ENCODE data around the gene TNIK. TPM values are rescaled to one million over a fixed set of nuclear protein-coding genes. Genes with fewer than 3 reads are reported as not detected.

The TNIK gene
- total RNA-seq, 1 donor from 2014 or later, result 76.7 TPM

DNA sequence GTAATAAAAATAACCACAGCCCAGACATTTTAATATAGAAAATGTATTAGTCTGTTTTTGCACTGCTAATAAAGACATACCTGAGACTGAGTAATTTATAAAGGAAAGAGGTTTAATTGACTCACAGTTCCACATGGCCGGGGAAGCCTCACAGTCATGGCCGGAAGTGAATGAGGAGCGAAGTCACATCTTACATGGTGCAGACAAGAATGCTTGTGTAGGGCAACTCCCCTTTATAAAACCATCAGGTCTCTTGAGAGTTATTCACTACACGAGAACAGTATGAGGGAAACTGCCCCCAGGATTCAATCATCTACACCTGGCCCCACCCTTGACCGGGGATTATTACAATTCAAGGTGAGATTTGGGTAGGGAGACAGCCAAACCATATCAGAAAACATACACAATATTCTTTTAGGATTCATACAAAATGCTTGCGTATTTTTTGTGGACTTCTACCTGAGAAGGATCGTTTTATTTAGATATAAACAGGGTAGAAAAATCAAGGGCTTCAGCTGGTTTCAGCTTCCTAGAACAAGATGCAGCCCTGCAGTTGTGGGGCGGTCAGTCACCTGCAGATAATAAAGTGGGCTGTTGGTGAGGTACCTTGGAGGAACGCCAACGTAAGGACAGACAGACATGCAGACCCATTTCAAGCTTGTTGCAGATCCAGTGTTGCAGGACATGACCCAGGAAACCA is 101.9 kb downstream of the TNIK start:
- DNase-seq, result no peak

DNA sequence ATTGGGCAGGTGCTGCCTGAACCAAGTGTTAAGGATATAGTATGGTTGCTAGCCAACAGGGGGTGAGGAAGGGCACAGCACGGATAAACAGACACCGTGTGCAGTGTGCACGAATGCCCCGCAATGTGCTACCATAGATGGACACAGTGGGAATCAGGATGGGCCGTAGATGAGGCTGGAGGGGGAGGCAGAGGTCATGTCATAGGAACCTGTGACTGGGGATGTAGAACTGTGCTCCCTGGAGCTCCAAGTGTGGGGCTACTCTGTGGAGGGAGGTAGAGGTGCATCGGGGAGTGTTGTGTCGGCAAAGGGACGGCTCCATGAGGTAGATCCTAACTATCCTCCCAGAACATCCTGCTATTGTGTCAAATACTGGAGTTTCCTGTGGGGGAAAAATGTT is 102.5 kb downstream of the TNIK start:
- DNase-seq, result no peak

- DNase-seq, result no peak
Observed at GRCh38 chr3:171356251-171356650, 104.0 kb downstream of the TNIK start.

DNA sequence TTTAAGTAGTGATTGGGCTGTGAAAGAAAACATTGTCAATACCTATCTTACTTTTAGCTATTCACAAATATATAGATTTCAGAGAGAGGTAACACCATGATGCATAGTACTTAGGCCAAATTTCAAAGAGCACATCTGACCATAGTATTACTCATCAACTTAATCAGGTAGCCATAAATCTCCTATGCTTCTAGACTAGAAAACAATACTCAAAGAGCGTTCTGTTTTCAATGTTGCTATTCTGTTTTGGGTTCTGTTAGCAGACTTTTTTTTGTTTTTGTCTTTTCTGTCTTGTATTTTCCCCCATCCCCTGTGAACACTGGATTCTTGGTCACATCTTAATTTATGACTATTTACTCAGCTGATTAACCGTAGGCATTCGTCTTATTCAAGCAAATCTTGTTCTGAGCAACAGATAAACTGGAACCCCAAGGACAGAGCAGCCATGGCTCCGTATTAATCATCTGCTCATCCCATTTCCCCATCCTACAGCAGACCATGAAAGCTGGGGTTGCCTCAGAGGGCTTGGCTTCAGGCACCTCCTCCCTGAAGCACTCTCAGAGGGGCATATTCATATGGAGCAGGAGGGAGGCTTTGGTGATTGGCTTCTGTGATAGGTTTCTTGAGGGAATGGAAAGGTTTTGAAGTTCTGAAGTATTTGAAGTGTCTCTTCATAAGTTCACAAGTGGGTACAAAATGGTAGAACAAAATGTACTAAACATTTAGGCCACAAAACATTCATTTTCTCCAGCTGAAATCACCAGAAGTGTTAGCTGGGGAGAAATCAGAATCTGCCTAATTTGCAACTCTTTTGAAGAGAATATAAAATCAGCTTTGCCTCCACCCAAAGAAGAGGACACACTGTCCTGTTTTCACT is 105.3 kb downstream of the TNIK start:
- DNase-seq, result no peak

DNA sequence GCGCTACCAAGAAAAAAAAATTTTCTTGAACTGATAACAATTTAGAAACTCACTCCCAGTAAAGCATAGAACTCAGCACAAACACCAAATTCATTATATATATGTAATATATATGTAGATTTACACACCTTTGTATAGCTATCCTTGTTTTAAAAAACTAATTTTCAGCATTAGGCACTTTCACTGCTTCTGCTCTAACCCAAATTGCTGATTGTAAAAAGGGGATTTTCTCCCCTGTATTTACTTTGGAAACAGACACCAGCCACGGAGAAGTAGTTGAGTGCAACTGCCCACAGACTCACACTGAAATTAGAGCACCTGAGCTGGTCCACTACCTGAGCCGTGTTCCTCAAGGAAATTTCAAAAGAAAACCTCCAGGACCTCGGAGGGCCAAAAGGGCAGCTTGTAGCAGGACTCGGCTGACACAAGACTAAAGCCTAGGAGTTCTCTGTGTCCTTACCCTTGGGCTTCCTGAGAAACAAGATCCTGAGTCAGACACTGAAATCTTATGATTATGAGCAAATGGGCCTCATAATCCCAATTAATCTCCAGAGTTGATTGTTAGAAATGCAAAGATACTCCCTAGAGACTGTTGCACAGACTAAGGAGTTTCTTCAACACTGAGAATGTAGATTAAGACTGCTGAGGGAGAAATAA is 106.0 kb downstream of the TNIK start:
- no peak for DNase-seq

- no peak for DNase-seq
Observed at GRCh38 chr3:171353423-171353822, 106.8 kb downstream of the TNIK start.

- DNase-seq, result no peak
Observed at GRCh38 chr3:171352387-171352935, 107.7 kb downstream of the TNIK start.

DNA sequence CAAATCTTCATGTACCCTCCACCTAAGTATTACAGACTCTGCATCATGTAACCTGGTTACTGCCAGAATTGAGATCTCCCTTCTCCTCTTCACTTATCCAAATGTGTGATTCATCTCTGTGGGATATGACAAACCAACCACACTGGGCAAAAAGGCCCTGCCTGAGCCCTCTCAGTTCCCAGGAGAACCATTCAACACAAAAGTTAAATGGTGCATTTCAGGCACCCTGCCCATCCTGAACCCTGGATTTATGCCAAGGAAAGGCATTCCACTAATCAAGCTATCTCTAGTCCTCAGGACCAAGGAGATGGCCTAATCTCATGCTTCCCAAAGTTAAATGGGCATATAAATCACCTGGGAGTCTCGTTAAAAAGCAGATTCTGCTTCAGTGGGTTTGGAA is 108.5 kb downstream of the TNIK start:
- DNase-seq, result no peak

- DNase-seq, result no peak
Observed at GRCh38 chr3:171350364-171350763, 109.8 kb downstream of the TNIK start.

DNA sequence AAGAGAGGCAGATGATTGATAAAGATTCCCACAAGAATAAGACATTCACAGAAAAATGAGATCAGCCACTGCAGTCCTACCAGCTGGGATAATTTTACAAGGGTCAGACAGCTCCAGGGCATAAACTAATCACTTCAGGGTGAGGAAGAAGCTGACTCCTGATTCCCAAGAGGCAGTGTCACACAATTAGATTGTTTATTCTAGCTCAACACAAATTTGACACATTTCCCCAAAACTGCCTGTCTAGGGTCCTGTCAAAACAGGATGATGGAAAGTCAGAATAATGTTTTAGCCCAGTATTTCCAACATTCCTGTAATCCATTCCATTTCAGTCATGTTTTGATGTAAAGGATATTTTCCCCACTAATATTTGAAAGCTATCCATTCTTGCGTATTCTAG is 110.8 kb downstream of the TNIK start:
- DNase-seq, result no peak

DNA sequence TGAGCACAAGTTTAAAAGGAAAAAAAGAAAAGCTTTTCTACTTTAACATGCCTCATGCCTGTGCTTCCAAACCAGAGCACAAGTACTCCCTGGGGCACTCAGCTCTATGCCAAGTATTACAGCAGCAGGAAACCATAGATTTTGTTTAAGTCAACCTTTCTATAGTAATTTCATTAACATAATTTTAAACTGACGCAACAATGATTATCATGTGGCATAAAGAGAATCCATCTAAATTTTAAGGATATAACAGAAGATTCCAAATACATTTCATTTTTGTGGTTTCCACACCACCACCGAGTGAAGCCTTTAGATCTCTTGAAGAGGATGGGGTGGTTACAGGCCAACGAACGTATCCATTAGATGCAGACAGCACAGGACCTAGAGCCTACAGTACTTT is 112.1 kb downstream of the TNIK start:
- DNase-seq, result no peak

GRCh38 chr3:171347301-171348039 is 112.7 kb downstream of the TNIK start:
- no peak for DNase-seq

- no peak for DNase-seq
Observed at GRCh38 chr3:171346582-171347300, 113.5 kb downstream of the TNIK start.

DNA sequence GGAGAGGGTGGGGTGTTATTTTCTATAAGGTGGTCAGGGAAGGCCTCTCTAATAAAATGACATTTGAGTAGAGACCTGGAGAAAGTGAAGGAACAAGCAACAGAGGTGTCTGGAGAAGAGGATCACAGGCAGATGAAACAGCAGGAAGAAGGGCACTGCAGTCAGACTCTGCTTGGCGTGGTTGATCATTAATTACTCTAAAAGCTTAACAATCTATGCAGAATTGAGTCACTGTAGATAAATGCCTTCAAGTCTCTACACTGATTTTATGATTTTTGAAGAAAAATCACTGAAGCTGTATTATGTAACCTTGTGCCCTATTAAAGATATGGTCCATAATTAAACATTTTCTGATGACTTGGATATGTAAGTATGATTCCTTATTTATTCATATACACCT is 114.2 kb downstream of the TNIK start:
- no peak for DNase-seq

DNA sequence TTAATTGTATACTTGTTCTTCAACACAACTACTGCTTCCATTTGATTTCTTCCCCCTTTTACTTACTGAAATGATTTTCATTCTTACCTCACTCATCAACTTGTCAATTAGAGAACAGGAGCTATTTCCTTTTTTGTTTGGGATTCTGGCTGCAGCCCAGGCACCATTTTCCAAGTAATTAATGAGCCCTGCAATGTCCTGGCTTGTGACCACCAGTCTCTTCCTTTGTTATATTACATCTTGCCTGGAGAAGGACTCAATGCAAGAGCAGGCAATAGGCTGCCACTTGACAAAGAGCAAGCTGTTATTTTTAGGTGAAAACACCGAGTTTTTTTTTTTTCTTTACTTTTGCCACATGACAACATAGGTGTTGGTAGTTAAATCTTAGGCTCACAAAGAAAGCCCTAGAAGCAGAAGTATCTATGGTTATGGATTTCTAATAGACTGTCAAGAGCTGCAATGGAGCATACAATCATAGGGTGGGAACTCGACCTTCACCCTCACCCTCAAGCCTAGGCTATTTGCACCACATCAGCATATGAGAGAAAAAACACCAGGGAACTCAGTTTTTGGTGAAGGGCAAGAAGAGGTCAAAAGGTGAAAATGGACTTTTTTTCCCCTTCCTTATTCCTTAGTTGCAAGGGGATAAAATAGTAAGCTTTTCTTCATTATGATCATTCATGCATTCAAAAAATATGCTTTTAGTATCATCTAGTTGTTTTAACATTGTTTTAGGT is 114.9 kb downstream of the TNIK start:
- DNase-seq, result no peak

GRCh38 chr3:171343693-171344092 is 116.5 kb downstream of the TNIK start:
- DNase-seq, result no peak

- no peak for DNase-seq
Observed at GRCh38 chr3:171342783-171343420, 117.3 kb downstream of the TNIK start.

DNA sequence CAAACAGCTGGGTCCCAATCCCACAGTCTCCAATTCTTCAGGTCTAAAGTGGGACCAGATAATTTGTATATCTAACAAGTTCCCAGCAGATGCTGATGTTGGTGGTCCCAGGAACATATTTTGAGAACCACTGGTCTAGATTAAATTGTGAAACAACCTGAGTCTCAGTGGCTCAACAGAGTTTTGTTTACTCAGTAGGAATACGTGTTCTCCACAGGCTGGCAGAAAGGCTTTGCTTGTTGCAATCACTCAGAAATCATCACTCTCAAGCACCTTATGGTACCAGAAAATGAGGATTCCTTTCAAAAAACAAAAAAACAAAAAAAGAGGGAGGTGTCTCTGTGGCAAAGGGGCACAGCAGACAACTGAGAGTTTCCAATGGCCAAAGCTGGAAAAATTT is 118.0 kb downstream of the TNIK start:
- DNase-seq, result no peak

GRCh38 chr3:171340434-171340833 is 119.8 kb downstream of the TNIK start:
- no peak for DNase-seq

- no peak for DNase-seq
Observed at GRCh38 chr3:171339598-171339997, 120.6 kb downstream of the TNIK start.
